GM21737 (cell line): ENCODE data around the gene WDR37.
"Not testable (repeated sequence)": the region's sequence is repeated elsewhere in the genome, so short reads cannot be mapped to it uniquely, and the experiment has no call there.

Source experiments
- ATAC-seq: cut with Tn5 transposase; IDR thresholded peaks from one replicate; pipeline ENCODE4 v1.9.1; 2021; ENCODE audit warnings: mild to moderate bottlenecking, moderate library complexity; ENCODE audit not compliant: unreplicated experiment

The WDR37 gene

GRCh38 chr10:1101946-1102345 lies 45.8 kb downstream of the WDR37 start:
- ATAC-seq: no peak

GRCh38 chr10:1102416-1102815 lies 46.2 kb downstream of the WDR37 start:
- ATAC-seq: no peak

- no peak for ATAC-seq
Measured at GRCh38 chr10:1102831-1103230, 46.6 kb downstream of the WDR37 start.

DNA sequence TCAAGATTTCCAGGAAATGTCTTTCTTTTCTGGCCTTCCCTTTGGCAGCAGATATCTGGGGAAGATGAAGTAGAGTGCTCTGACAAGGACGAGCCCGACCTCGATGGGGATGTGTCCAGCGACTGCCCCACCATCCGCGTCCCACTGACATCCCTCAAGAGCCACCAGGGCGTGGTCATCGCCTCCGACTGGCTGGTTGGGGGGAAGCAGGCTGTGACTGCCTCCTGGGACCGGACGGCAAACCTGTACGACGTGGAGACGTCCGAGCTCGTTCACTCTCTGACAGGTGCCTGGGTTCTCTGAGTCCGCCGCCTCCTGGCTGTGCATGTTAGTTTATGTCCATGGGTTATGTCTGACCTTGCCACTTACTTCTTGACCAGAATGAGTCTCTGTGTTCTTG lies 47.4 kb downstream of the WDR37 start:
- no peak for ATAC-seq

DNA sequence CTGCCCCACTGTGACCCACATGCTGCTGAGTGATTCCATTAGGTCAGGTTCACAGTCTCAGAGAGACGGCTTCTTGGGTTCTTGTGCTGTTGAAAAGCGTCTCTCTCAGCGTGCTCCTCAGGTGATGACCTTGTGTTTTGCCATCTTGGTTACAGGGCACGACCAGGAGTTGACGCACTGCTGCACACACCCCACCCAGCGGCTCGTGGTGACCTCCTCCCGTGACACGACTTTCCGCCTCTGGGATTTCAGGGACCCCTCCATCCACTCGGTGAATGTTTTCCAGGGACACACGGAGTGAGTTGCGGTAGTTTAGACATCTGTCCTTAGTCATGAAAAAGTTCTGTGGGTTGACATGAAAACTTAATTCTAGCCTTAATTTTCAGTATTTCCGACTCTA lies 48.8 kb downstream of the WDR37 start:
- no peak for ATAC-seq

DNA sequence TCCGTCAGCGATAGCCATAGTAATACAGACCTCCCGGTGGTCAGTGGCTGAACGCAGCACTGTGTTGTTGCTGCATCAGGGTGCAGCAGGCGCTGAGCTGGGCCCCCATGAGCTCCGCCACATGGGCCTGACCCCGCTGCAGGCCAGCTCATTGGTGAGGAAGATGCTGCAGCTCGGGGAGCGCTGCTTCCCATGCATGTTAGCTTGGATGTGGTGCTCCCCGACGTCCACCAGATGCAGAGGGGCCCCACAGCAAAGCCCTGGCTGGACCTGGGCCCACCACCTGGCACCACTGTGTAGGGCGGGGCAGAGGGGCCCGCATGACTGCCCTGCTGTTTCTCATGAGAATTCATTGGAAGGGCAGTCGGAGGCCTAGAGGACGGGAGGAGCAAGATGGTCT lies 50.8 kb downstream of the WDR37 start:
- no peak for ATAC-seq

DNA sequence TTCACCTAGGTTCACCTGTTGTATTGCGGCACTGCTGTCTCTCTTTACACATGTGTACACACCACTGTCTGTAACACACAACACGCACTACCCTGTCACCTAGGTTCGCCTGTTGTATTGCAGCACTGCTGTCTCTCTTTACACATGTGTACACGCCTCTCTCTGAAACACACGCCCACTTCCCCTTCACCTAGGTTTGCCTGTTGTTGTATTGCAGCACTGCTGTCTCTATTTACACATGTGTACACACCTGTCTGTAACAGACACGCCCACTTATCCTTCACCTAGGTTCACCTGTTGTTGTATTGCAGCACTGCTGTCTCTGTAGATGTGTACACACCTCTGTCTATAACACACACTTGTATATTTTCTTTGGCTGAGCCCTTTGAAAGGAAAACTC lies 51.5 kb downstream of the WDR37 start:
- ATAC-seq: no peak

GRCh38 chr10:1109795-1110673 lies 53.8 kb downstream of the WDR37 start:
- peak; percentile 80 for ATAC-seq

DNA sequence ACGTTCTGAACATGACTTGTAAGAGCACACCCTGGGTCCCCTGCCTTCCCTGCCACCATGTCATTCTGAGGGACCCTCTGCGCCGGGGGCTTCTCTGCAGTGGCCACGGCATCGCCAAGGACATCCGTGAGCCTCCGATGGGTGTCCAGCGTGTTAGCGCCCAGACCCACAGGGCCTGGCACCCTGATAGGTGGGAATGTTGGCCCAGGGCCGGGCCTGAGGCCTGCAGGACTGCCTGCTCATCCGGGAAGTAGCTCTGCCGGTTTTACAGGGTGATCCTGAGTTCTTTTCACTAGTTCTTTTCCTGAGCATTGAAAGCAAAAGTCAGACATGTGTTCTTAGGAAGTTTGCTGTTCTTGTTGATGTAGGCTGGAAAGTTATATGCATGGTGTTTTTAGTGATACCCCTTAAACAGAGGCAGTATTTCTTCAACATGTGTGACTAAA lies 54.5 kb downstream of the WDR37 start:
- no peak for ATAC-seq

DNA sequence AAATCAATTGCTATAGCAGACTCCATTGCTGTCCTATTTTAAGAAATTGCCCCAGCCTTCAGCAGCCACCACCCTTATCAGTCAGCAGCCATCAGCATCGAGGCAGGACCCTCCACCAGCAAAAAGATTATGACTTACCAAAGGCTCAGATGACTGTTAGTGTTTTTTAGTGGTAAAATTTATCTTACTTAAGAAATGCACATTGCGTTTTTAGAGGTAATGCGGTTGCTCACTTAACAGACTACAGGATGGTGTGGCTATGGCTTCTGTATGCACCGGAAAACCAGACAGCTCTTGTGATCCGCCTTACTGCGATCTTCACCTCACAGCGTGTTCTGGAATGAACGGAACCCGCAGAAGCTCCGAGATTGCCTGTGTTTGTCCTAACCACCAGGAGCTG lies 58.1 kb downstream of the WDR37 start:
- no peak for ATAC-seq

DNA sequence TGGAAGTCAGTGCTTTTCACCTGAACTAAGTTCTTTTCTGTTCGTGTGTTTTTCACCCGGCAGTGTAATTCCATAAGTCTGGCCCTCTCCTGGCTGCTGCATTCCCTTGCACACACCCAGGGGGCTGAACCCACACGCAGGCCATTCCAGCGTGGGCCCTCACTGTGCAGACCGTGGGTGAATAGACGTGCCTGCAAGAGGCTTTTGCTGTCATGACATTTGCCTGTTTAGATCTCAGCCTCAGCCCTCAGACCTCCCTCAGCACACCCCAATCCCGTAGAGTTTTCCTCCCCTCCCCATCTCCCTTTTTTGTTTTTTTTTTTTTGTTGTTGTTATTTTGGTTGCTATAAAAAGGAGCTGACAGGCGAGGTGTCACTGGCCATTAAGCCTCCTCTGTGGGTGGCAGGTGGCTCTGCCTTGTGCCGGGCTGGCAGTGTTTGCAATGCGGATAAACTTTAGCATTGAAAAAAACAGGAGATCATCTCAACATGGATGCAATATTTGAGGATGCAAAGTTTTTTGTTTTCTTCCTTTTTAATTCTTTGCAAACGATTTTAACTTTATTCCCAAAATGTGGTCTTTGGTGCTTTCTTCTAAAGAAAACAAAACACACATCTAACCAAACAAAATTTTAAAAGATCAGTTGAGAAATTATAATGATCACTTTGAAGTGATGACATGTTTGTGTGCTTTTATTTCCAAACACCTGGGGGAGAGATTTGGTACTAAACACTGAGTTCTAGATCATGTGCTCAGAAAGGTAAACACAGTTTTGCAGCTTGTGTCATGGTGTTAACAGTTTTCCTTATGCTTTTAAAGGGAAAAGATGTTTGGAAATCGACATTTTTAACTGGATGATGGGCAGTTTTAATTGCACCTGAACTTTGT lies 58.8 kb downstream of the WDR37 start:
- no peak for ATAC-seq

DNA sequence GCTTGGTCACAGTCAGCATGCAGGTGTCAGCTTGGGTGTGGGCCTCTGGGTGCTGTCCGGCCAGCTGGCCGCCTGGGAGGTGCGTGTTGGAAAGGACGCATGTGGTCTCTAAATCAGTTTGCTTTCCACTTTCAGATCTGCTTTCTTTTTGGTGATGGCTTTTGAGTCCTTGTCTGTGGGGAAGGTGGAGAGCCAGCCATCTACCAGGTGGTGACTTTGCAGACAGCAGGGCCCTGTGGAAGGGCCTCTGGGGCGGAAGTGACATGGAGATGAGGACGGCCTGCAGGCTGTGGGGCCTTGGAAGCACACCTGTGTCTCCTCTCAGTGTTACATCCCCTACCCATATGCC lies 59.4 kb downstream of the WDR37 start:
- ATAC-seq: no peak

DNA sequence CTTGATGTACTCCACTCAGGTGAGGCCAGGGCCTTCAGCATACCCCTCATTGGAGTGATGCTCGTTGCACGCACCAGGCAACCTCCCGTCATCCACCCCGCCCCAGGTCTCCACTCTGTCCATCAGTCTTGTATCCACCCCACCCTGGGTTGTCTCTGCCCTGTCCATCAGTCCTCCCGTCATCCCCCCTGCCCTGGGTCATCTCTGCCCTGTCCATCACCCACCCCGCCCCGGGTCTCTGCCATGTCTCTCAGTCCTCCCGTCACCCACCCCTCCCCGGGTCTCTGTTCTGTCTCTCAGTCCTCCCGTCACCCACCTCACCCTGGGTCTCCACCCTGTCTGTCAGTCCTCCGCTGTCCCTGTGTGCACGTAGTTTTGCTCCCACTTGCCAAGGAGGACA lies 59.9 kb downstream of the WDR37 start:
- no peak for ATAC-seq

GRCh38 chr10:1116696-1117280 lies 60.6 kb downstream of the WDR37 start:
- no peak for ATAC-seq

DNA sequence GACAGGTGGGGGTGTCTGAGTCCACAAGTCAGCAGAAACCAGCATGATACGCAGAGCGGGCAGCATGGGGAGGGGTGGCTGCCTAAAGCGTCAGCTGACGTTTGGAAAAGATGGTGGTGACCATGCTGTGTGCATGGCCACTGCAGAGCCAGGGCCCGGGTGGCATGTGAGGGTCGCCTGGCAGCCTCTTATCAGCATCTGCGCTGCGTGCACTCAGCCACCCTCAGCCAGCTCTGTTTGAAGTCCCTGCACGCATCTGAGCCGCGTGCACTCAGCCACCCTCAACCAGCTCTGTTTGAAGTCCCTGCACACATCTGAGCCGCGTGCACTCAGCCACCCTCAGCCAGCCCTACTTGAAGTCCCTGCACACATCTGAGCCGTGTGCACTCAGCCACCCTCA lies 61.5 kb downstream of the WDR37 start:
- no peak for ATAC-seq

GRCh38 chr10:1118318-1118717 lies 62.1 kb downstream of the WDR37 start:
- not testable (repeated sequence) for ATAC-seq

DNA sequence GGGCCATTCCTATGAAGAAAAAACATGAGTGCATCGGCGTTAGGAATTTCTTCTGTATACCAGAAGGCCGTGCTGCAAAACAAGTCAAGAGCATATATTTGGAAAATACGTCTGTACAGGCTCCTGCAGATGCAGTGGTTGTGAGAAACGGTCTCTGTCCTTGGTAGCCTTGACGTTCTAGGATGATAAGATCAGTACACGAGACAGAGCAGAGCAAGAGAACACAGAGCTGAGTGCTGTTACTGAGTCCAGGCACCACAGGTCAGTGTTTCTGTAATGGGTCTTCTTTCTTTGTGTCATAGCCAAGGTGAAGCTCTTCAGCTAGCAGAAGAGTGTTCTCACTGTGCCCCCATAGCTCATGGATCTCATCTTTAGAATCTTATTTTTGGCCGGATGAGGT lies 62.8 kb downstream of the WDR37 start:
- no peak for ATAC-seq

GRCh38 chr10:1119501-1119900 lies 63.3 kb downstream of the WDR37 start:
- no peak for ATAC-seq

DNA sequence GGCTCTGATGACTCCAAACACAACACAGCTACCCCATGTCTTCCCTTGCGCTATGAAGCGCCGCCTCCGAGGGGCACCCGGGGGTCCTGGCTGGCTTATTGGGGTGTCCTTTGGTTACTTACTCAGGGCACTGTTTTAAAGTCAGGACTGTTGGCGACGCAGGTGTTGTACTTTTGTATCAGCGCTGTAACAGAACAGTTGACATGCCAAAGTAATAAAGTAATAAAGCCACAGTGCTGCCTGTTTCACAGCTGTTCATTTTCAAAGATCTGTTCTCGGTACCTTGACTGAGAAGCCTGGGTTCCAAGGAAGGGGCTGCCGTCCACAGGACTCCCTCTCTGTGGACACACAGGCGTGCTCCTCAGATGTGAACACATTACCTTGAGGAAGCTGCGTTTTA lies 64.1 kb downstream of the WDR37 start:
- no peak for ATAC-seq

DNA sequence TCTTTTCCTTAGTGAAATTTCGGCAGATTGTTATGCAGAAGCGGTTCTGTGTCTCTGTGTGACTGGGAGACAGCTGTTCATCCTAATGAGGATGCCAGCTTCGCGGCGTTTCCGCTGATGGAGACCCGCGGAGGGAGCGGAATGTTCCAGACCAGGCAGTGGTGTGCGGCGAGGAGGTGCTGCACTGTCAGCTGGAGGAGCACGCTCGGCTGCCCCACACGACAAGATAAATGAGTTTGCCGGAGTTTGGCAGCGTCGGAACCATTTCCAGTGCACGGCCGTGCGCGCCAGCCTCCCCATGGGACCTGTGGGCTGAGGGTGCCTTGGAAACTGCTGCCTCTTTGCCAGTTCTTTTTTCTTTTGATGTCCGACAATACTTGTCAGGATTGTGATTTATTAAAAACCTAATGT lies 64.6 kb downstream of the WDR37 start:
- ATAC-seq: no peak

DNA sequence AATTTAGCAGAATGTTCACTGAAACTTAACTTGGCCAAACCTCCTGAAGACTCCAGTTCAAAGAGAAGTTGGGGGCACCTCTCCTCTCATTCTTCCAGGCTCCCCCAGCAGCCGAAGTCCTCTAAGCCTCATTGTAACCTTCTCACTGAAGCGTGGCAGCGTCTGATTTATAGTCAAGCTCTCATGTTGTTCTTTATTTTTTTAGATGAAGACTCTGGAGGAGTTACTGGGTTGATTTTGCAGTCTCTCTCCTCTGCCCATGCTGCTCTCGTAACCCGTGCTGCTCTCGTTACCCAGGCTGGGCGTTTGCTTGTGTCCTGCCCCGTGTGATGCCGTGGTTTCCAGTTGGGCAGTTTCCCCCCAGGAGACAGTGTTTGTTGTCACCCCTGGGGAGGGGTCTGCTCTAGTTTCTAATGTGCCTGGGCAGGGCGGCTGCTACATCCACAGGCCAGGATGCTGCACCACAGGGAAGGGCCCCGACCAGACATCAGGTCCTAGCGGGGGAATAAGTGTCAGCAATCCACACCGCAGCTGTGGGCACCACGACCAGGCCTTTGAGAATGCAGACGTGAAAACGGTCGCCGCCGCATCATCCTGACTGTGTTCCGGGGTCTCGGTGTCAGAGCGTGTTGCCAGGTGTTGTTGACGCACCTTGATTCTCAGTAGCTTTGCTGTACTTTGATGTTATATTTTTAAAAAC lies 65.2 kb downstream of the WDR37 start:
- no peak for ATAC-seq
